CD4-positive, alpha-beta T cell treated with Interleukin-10 for 1 hour (primary cell): ENCODE measurements around the gene FANCE.
A peak's percentile ranks its signal among the peaks of the same experiment; 100 is the strongest.

Experiments used
- DNase-seq: peaks from one replicate; pipeline ENCODE4 v3.0.0-alpha.2; 2020

FANCE gene

GRCh38 chr6:35468980-35469750 is 17.0 kb downstream of the FANCE start:
- DNase-seq, result peak; percentile 32

DNA sequence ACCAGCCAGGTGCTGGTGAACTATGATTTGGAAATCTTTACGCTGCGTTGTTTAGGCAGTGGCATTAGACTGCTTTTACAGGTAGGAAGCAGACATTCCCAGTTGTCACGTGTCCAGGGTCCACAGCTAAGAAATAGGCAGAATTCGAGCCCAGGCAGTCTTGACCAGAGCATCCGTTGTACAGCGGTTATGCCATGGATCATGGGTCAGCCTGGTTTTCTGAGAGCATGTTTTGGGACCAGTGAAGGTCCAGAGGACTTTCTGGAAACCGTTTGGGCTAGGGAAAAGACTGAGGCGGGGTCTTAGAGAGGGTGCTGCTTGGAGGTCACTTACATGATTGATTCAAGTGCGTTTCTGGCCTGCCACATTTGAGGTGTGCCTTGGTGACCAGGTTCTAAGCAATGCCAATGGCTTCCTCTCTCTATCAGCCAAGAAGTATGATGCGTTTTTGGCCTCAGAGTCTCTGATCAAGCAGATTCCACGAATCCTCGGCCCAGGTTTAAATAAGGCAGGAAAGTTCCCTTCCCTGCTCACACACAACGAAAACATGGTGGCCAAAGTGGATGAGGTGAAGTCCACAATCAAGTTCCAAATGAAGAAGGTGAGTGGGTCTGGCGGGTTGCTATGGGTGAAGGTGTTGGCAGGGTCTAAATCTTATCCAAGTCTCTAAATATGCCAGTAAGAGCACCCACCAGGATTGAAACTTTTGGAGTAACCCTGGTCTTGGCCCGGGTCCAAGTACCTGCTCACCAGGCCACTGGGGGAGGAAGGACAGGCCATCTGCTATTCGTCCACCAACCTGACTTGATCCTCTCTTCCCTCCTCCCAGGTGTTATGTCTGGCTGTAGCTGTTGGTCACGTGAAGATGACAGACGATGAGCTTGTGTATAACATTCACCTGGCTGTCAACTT is 17.9 kb downstream of the FANCE start:
- peak; percentile 30 for DNase-seq

DNA sequence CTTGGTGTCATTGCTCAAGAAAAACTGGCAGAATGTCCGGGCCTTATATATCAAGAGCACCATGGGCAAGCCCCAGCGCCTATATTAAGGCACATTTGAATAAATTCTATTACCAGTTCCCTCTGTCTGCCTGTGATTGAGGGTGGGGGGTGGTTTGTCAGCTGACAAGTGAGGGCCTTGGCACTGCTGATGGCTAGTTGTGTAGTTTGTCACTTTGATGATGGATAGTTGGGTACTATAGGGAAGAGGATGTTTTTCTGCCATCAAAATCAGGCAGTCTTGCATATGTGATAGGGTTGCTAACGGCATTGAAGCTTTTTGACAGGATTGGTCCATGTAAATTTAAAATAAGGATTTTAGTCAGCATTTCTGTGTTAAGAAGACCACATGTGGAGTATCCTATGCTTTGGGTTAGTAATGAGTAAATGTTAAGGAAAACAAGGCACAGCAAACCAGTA is 18.6 kb downstream of the FANCE start:
- no peak for DNase-seq

DNA sequence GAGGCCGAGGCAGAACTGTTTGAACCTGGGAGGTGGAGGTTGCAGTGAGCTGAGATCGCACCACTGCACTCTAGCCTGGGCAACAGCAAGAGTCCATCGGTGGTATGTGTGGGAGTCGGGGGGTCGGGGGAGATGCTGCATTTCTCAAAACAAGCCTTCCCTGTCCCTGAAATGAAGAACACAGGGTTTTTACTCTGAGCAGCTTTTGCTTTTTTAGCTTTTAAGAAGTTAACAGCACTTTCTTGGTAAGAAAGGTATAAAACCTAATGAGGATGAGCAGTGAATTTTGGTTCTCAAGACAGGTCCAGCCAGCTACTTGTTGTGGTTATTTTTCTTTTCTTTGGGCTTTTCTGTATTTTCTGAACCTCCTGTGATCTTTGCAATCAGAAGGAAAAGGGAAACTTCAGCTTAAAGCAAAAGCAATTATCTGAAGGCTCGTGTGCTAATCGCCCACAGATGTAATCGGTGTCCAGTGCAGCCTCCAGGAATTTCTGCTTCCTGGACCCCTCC is 19.8 kb downstream of the FANCE start:
- no peak for DNase-seq

DNA sequence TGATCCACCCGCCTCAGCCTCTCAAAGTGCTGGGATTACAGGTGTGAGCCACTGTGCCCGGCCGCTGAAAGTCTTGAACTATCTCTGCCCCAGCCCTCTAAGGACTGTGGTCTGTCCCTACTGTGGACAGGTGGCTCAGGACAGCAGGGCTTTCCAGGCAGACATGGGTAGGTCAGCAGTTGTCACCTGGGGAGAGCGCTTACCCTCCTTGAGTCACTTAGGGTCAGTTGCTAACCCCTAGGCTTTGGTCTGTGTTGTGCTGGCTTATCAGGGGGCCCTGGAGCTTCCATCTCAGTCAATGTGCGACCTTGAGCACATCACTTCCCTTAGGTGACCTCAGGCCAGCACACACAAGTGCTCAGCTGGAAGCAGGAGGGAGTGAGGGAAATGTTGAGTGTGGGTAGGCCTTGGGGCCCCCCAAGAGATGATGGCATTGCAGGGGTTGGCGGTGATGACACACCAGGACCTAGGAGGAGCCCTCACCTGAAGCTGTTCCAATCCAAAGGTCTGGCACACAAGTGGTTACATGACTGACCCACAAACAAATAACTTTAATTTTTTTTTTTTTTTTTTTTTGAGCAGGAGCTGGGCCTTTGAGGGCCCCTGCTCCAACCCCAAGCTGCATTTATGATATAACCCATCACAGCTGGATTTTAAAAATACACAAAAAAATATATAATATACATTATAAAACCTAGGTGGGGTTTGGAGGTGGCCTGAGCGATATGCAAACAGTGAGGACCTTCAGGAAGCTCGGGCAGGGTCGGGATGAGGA is 21.1 kb downstream of the FANCE start:
- DNase-seq, result no peak

- DNase-seq, result no peak
These were observed 21.7 kb downstream of the FANCE start for GRCh38 chr6:35473850-35474130.

- no peak for DNase-seq
These were observed 22.2 kb downstream of the FANCE start for GRCh38 chr6:35474131-35474941.

DNA sequence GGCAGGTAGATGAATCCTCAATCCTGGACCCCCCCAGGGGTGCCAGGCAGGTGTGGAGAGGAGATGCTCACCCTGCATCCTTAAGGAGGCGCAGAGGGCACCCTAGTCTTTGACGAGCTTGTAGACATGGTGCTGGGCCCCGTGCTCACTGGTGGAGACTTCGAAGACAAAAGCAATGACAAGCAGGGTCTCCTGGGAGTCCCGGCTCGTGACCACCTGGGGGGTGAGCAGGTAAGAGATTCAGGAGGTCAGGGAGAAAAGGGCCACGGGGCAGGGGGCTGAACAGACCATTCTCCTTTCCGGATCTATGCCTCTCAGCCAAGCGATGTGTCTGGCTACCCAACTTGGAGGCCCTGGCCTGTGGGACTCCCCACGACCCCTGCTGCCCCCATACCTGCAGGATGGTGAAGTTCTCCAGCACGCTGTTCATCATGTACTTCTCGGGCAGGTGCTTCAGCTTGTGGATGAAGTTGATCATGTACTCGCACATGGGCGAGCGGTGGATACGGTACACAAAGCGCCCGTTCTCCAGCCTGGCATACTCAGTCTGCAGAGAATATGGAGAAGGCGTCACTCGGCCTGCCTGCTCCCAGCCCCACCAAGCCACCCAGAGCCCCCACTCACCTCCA is 22.9 kb downstream of the FANCE start:
- DNase-seq, result no peak

- no peak for DNase-seq
These were observed 23.4 kb downstream of the FANCE start for GRCh38 chr6:35475573-35475972.

DNA sequence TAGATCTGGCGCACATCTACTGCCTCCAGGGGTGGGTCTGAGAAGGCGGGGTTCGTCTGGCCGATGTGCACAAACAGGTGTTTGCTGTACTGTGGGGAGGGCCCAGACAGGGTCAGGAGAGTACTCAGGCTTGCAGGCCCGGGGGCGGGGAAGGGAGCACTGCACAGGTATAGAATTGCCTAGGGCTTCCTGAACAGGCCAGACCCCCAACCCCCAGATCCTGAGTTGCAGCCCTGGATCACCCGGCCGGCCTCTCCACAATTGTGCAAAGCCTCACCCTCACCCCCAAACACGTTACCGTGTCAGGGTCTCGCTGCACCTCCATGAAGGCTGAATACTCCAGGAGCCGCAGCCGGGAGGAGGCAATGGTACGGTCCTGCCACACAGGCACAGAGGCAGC is 23.9 kb downstream of the FANCE start:
- DNase-seq, result no peak

DNA sequence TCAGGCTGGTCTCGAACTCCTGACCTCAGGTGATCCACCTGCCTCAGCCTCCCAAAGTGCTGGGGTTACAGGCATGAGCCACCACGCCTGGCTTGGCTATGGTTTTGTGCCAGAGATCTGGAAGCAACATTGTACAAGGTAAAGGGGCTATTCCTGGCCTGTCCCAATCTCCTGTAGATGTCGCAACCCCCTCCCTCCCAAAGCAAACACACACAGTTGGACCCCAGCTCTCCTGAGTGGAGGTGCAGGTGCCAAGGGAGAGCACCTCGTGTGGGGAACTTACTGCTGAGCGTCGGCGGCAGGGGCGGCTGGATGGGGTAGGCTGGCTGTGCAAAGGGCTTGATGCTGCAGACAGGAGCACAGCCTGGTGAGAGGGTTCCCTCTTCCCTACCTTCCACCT is 24.9 kb downstream of the FANCE start:
- no peak for DNase-seq

- no peak for DNase-seq
These were observed 25.5 kb downstream of the FANCE start for GRCh38 chr6:35477551-35478179.

GRCh38 chr6:35478259-35478658 is 26.1 kb downstream of the FANCE start:
- DNase-seq, result no peak

DNA sequence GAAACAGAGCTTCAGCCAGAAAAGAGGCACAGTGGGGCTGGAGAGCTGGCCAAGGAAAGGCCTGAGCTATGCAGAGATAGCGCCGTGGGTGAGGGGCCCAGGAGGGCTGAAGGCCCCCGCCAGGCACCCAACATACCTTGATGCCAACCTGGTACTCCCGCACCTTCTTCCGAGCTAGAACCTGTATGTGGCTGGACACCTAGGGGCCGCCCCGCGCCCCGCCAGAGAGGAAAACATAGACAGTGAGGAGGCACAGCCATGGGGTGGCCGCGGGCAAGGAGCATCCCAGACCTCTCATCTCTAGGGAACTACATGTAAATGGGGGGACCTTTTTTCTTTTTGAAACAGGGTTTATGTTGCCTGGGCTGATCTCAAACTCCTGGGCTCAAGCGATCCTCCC is 28.0 kb downstream of the FANCE start:
- no peak for DNase-seq

- DNase-seq, result no peak
These were observed 29.1 kb downstream of the FANCE start for GRCh38 chr6:35481226-35481625.

- DNase-seq, result no peak
These were observed 30.9 kb downstream of the FANCE start for GRCh38 chr6:35483062-35483461.

DNA sequence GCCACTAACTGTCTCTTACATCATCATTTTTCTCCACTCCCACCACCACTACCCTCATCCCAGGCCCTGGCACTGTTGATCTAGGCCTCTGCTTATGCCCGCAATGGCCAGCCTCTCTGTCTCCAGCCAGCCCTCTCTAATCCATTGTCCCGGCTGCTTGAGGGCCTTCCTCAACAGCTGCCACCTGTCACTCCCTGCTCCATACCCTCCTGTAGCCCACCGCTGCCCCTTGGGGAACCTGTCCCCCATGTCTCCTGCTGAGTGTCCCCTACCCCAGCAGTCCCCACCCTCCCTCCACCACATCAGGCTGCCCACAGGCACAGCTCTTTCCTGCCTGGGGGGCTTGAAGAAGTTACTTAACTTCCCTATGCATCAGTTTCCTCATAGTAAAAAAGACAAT is 31.4 kb downstream of the FANCE start:
- DNase-seq, result no peak

DNA sequence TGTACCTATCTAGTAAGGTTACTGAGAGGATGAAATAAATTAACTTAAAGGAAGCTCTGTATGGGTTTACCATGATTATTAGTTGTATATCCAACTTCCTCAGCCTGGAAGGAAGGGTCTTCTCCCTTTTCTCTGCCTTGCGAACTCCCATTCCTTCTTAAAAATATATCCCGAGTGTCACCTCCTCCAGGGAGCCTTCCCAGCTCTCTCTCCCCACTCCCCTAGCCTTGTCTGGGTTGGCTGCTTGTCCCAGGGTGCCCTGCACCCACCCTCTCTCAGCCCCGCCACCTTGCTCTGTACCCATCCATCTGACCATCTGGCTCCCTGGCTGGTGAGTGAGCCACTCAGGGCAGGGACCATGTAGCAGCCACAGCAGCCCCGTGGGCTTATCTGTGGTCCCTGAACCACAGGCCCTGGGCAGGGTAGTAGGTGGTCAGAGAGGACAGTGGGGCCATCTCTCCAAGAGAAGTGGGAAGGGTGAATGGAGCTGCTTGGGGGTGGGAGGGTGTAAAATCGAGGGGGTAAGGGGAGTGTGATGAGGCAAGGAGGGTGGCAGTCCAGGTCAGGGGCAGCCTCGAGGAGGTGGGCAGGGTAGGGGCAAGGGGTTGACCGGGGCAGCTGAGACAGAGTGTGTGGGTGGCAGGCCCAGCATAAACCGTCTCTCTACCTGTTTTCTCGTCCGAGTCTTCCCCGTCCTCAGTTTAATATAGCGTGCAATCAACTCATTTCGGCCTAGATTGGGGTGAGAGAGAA is 31.9 kb downstream of the FANCE start:
- DNase-seq, result no peak

- DNase-seq, result no peak
These were observed 32.8 kb downstream of the FANCE start for GRCh38 chr6:35484921-35485392.

- no peak for DNase-seq
These were observed 33.3 kb downstream of the FANCE start for GRCh38 chr6:35485402-35485877.
